NCI-H345 (cell line): Measurements from ENCODE around the gene DBN1.
A peak's percentile ranks its signal among the peaks of the same experiment; 100 is the strongest.

Experiments
- DNase-seq: peaks from one replicate; lab custom pipeline; 2025; lab: John Stamatoyannopoulos, UW

DBN1 gene

GRCh38 chr5:177472460-177473442 is 683 bp downstream of the DBN1 start:
- DNase-seq = peak; percentile 57

- DNase-seq = no peak
Measured at GRCh38 chr5:177471610-177472356, 1.7 kb downstream of the DBN1 start.

GRCh38 chr5:177470759-177471536 is 2.5 kb downstream of the DBN1 start:
- DNase-seq = no peak

GRCh38 chr5:177469750-177470525 is 3.5 kb downstream of the DBN1 start:
- peak; percentile 61 for DNase-seq

GRCh38 chr5:177468685-177469628 is 4.5 kb downstream of the DBN1 start:
- no peak for DNase-seq

- DNase-seq = no peak
Measured at GRCh38 chr5:177468329-177468684, 5.1 kb downstream of the DBN1 start.

- no peak for DNase-seq
Measured at GRCh38 chr5:177467436-177467835, 6.0 kb downstream of the DBN1 start.

- DNase-seq = no peak
Measured at GRCh38 chr5:177466861-177467260, 6.6 kb downstream of the DBN1 start.

- no peak for DNase-seq
Measured at GRCh38 chr5:177465044-177465443, 8.4 kb downstream of the DBN1 start.

GRCh38 chr5:177462021-177462670 is 11.3 kb downstream of the DBN1 start:
- DNase-seq = no peak

- no peak for DNase-seq
Measured at GRCh38 chr5:177459819-177460628, 13.4 kb downstream of the DBN1 start.

GRCh38 chr5:177459357-177459756 is 14.1 kb downstream of the DBN1 start:
- no peak for DNase-seq

GRCh38 chr5:177458912-177459350 is 14.5 kb downstream of the DBN1 start:
- peak; percentile 24 for DNase-seq

GRCh38 chr5:177457852-177458681 is 15.4 kb downstream of the DBN1 start:
- DNase-seq = no peak

GRCh38 chr5:177456976-177457851 is 16.2 kb downstream of the DBN1 start:
- DNase-seq = peak; percentile 84

- no peak for DNase-seq
Measured at GRCh38 chr5:177456591-177456964, 16.9 kb downstream of the DBN1 start.
